ENCODE data around the gene LY6G6F.

DNA sequence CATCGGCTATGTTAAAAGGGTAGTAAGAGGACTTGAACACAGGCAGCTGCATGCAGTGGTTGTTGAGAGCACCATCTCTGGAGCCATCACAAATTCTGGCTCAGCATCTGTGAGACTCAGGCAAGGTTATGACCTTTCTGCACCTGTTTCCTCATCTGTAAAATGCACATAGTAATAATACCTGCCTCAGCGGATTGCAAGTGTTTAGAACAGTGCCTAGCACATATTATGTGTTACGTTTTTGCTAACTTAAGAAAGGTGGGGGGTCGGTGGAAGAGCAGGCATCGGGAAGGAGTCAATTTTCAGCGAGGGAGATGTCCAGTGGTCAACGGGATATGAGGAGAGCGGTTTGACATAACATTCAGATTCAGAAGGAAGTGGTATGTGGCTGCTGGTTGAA lies 28.7 kb upstream of the LY6G6F start:
- TF ChIP-seq TAF1 (IDR thresholded peaks at IDR 0.05; ENCODE audit: borderline replicate concordance, low read depth, low read length) (no peak), CTCF (IDR thresholded peaks at IDR 0.05) (no peak), TEAD4 (IDR thresholded peaks at IDR 0.05; ENCODE audit: borderline replicate concordance, insufficient read depth) (no peak), RAD21 (IDR thresholded peaks at IDR 0.05; ENCODE audit: low read length) (no peak), POLR2AphosphoS5 (IDR thresholded peaks at IDR 0.05; ENCODE audit: low read depth, low read length) (no peak), RFX5 (IDR thresholded peaks at IDR 0.05; ENCODE audit: low read length) (no peak), TCF12 (IDR thresholded peaks at IDR 0.05) (no peak), PBX3 (IDR thresholded peaks at IDR 0.05) (no peak), USF1 (IDR thresholded peaks at IDR 0.05; ENCODE audit: borderline replicate concordance, low read depth) (no peak), EZH2phosphoT487 (IDR thresholded peaks at IDR 0.05; ENCODE audit: borderline replicate concordance, low read depth) (no peak), JUND (IDR thresholded peaks at IDR 0.05) (no peak), SIN3A (IDR thresholded peaks at IDR 0.05; ENCODE audit: borderline replicate concordance, low read depth, low read length) (no peak), IRF3 (IDR thresholded peaks at IDR 0.05; ENCODE audit: low read depth, low read length) (no peak)
- TF ChIP-seq, protein P1, sequence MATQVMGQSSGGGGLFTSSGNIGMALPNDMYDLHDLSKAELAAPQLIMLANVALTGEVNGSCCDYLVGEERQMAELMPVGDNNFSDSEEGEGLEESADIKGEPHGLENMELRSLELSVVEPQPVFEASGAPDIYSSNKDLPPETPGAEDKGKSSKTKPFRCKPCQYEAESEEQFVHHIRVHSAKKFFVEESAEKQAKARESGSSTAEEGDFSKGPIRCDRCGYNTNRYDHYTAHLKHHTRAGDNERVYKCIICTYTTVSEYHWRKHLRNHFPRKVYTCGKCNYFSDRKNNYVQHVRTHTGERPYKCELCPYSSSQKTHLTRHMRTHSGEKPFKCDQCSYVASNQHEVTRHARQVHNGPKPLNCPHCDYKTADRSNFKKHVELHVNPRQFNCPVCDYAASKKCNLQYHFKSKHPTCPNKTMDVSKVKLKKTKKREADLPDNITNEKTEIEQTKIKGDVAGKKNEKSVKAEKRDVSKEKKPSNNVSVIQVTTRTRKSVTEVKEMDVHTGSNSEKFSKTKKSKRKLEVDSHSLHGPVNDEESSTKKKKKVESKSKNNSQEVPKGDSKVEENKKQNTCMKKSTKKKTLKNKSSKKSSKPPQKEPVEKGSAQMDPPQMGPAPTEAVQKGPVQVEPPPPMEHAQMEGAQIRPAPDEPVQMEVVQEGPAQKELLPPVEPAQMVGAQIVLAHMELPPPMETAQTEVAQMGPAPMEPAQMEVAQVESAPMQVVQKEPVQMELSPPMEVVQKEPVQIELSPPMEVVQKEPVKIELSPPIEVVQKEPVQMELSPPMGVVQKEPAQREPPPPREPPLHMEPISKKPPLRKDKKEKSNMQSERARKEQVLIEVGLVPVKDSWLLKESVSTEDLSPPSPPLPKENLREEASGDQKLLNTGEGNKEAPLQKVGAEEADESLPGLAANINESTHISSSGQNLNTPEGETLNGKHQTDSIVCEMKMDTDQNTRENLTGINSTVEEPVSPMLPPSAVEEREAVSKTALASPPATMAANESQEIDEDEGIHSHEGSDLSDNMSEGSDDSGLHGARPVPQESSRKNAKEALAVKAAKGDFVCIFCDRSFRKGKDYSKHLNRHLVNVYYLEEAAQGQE (IDR thresholded peaks at IDR 0.05; ENCODE audit: low read depth, low read length), result no peak
